IMR-90 (cell line): Measurements from ENCODE around the gene MED26. TPM values are rescaled to one million over a fixed set of nuclear protein-coding genes. Genes with fewer than 3 reads are reported as not detected.

Source experiments
- ATAC-seq: fragments of 200-7000 bp; cut with Tn5 transposase; 2 replicates; pipeline ENCODE4 v1.9.1; 2020; ENCODE audit warnings: low read depth, mild to moderate bottlenecking, moderate library complexity
- BruUV-seq: library from RNA; stranded (reverse); fragments of 400-500 nt; replicated peaks from 2 replicates; lab custom pipeline; 2021; lab: Mats Ljungman, UMichigan
- CTCF ChIA-PET: fragments of 300-600 bp; formaldehyde crosslinking; extraction: SDS; loops from one replicate; lab custom pipeline; 2021; ENCODE audit warnings: antibody characterized with exemption; lab: Yijun Ruan, JAX
- POLR2A ChIA-PET: fragments of 300-600 bp; sonication (Branson Sonifier 250); formaldehyde crosslinking; loops from one replicate; lab custom pipeline; 2022; ENCODE audit warnings: antibody characterized with exemption; ENCODE audit not compliant: unreplicated experiment; lab: Charles Lee
- DNase-seq: peaks from one replicate; pipeline ENCODE4 v3.0.0; 2013
- H2AFZ ChIP-seq: replicated peaks from 2 replicates; pipeline ENCODE3; 2013; ENCODE audit warnings: low read length, mild to moderate bottlenecking; ENCODE audit not compliant: poor library complexity
- H2AK5ac ChIP-seq: 2 replicates; pipeline ENCODE4 v1.6.1; 2013; ENCODE audit warnings: low read depth, low read length, inconsistent platforms
- H2AK9ac ChIP-seq: replicated peaks from 2 replicates; pipeline ENCODE3; 2013; ENCODE audit warnings: mild to moderate bottlenecking, low read depth, low read length, moderate library complexity; ENCODE audit not compliant: poor library complexity
- H2BK120ac ChIP-seq: 2 replicates; pipeline ENCODE4 v1.6.1; 2013; ENCODE audit warnings: low read depth, low read length, inconsistent platforms
- H2BK15ac ChIP-seq: 3 replicates; pipeline ENCODE4 v1.6.1; 2013; ENCODE audit warnings: low read depth, low read length, inconsistent platforms
- H2BK20ac ChIP-seq: 2 replicates; pipeline ENCODE4 v1.6.1; 2013; ENCODE audit warnings: low read depth, mild to moderate bottlenecking, inconsistent platforms, low read length, moderate library complexity
- H2BK5ac ChIP-seq: 2 replicates; pipeline ENCODE4 v1.6.1; 2013; ENCODE audit warnings: mild to moderate bottlenecking, low read depth, low read length, inconsistent platforms; ENCODE audit not compliant: poor library complexity, severe bottlenecking
- H3K14ac ChIP-seq: replicated peaks from 2 replicates; pipeline ENCODE4 v1.6.1; 2013; ENCODE audit warnings: low read depth, low read length, inconsistent platforms
- H3K18ac ChIP-seq: 2 replicates; pipeline ENCODE4 v1.6.1; 2013; ENCODE audit warnings: low read depth, low read length, control low read depth
- H3K23ac ChIP-seq: 2 replicates; pipeline ENCODE4 v1.6.1; 2013; ENCODE audit warnings: low read depth, low read length, inconsistent platforms
- H3K27ac ChIP-seq: 2 replicates; pipeline ENCODE4 v1.5.1; 2013; ENCODE audit warnings: mild to moderate bottlenecking, control low read depth, low read length; ENCODE audit not compliant: insufficient read depth
- H3K27me3 ChIP-seq: 2 replicates; pipeline ENCODE4 v1.6.1; 2013; ENCODE audit warnings: low read length; ENCODE audit not compliant: control insufficient read depth, insufficient read depth
- H3K36me3 ChIP-seq: 2 replicates; pipeline ENCODE4 v1.6.1; 2013; ENCODE audit warnings: low read length, mixed read lengths; ENCODE audit not compliant: control insufficient read depth, insufficient read depth
- H3K4ac ChIP-seq: 2 replicates; pipeline ENCODE4 v1.6.1; 2013; ENCODE audit warnings: low read depth, low read length, inconsistent platforms
- H3K4me1 ChIP-seq: 2 replicates; pipeline ENCODE4 v1.6.1; 2013; ENCODE audit warnings: low read length, mixed read lengths; ENCODE audit not compliant: control insufficient read depth, insufficient read depth
- H3K4me2 ChIP-seq: 2 replicates; pipeline ENCODE4 v1.6.1; 2013; ENCODE audit warnings: low read depth, mild to moderate bottlenecking, control low read depth, low read length, moderate library complexity
- H3K4me3 ChIP-seq: 2 replicates; pipeline ENCODE4 v1.5.1; 2013; ENCODE audit warnings: low read depth, mild to moderate bottlenecking, control low read depth, low read length, moderate library complexity; ENCODE audit not compliant: insufficient read depth
- H3K56ac ChIP-seq: 2 replicates; pipeline ENCODE4 v1.6.1; 2013; ENCODE audit warnings: low read length, inconsistent platforms; ENCODE audit not compliant: insufficient read depth; ENCODE audit errors: extremely low read depth
- H3K79me1 ChIP-seq, 2 experiments: 2 replicates each; pipeline ENCODE4 v1.6.1; 2013; ENCODE audit warnings: low read length in 2 of 2, inconsistent platforms in 1 of 2, low read depth in 1 of 2
- H3K9ac ChIP-seq: 2 replicates; pipeline ENCODE4 v1.6.1; 2013; ENCODE audit warnings: low read depth, low read length, control low read depth
- H3K9me1 ChIP-seq: 2 replicates; pipeline ENCODE4 v1.6.1; 2013; ENCODE audit warnings: low read length, inconsistent platforms; ENCODE audit not compliant: insufficient read depth
- H3K9me3 ChIP-seq: 2 replicates; pipeline ENCODE4 v1.6.1; 2013; ENCODE audit warnings: low read length; ENCODE audit not compliant: control insufficient read depth, insufficient read depth
- H4K20me1 ChIP-seq: 2 replicates; pipeline ENCODE4 v1.6.1; 2013; ENCODE audit warnings: low read length, inconsistent platforms; ENCODE audit not compliant: insufficient read depth
- H4K5ac ChIP-seq: 2 replicates; pipeline ENCODE4 v1.6.1; 2013; ENCODE audit warnings: mild to moderate bottlenecking, low read depth, low read length, control low read depth
- H4K8ac ChIP-seq, 2 experiments: 2 replicates each; pipeline ENCODE4 v1.6.1; 2013; ENCODE audit warnings: low read depth in 2 of 2, low read length in 2 of 2, control low read depth in 1 of 2, inconsistent platforms in 1 of 2
- H4K91ac ChIP-seq: 2 replicates; pipeline ENCODE4 v1.6.1; 2013; ENCODE audit warnings: low read depth, low read length, inconsistent platforms; ENCODE audit not compliant: insufficient read depth
- MXI1 ChIP-seq: IDR thresholded peaks from 2 replicates; pipeline ENCODE4 v1.6.1; 2012; ENCODE audit warnings: low read depth, mild to moderate bottlenecking, low read length, moderate library complexity, borderline replicate concordance
- NFE2L2 ChIP-seq: fragments of 150-350 bp; IDR thresholded peaks from 2 replicates; pipeline ENCODE4 v1.6.1; 2016; ENCODE audit warnings: low read depth, mild to moderate bottlenecking, low read length
- RCOR1 ChIP-seq: IDR thresholded peaks from 2 replicates; pipeline ENCODE4 v1.6.1; 2012; ENCODE audit warnings: mild to moderate bottlenecking, low read length, improper control_type of control experiment; ENCODE audit not compliant: insufficient replicate concordance
- USF2 ChIP-seq: fragments of 150-350 bp; IDR thresholded peaks from 2 replicates; pipeline ENCODE4 v1.6.1; 2017; ENCODE audit warnings: mild to moderate bottlenecking, antibody characterized with exemption, low read length, low read depth
- WGBS, 2 experiments: methylation state at CpG; one replicate each; pipeline versions ENCODE4 v1.1.5 to v1.1.7; 2013; ENCODE audit warnings: missing lambda C conversion rate in 2 of 2; ENCODE audit not compliant: insufficient read length in 1 of 2; ENCODE audit errors: extremely low coverage in 2 of 2; 5-methylcytosine and 5-hydroxymethylcytosine counted together
- dilution Hi-C: fragments of 300-500 bp; cut with HindIII; formaldehyde crosslinking; loops from one replicate; pipeline ENCODE4 v1.14.3; 2018; ENCODE audit warnings: low sequenced_read_pairs; ENCODE audit not compliant: unreplicated experiment
- in situ Hi-C: fragments of 300-500 bp; cut with MboI; formaldehyde crosslinking; loops from 3 replicates; pipeline ENCODE4 v1.14.3; 2019; ENCODE audit warnings: low sequenced_read_pairs, inconsistent platforms, mixed read lengths
- intact Hi-C: fragments of 100-400 bp; cut with micrococcal nuclease; formaldehyde crosslinking; loops from 2 replicates; pipeline ENCODE4 v1.10.0; 2022
- polyA plus RNA-seq, 3 experiments: library from polyadenylated mRNA; depleted of rRNA; stranded (reverse); fragments of >200 nt; gene quantifications; 2 replicates each; pipeline ENCODE4 v1.2.3, GENCODE V29; 2012; ENCODE audit warnings: low replicate concordance in 1 of 3
- total RNA-seq: library from RNA; depleted of rRNA; stranded (reverse); fragments of >200 nt; gene quantifications from 2 replicates; pipeline ENCODE4 v1.2.3, GENCODE V29; 2012

The MED26 gene
- total and polyA plus RNA-seq, 2 of the 4 experiments (the other 2 are of a cell fraction): 2.0 to 4.0 TPM

GRCh38 chr19:16588824-16589577, 39.0 kb downstream of the MED26 start:
- in situ Hi-C loops: no loop called here
- ChIA-PET CTCF (no interaction called here), POLR2A (no interaction called here)
- H3K23ac ChIP-seq: no peak overlapping the region
- no peak overlapping the region for H3K56ac ChIP-seq
- H3K4me1 ChIP-seq: peaks cover 38% of the 10 kb centered on the region
- H3K36me3 ChIP-seq: no peaks in the 10 kb centered on the region
- WGBS, 2 experiments: 80% methylated on average over 1 of the region's 11 CpGs; no CpG with 5 or more reads in 1 of the 2 experiments
- H3K14ac ChIP-seq: no peak overlapping the region
- H3K4me2 ChIP-seq: no peak overlapping the region
- H2AFZ ChIP-seq: no peak overlapping the region
- peaks cover 99% of the 10 kb centered on the region for H4K20me1 ChIP-seq
- TF ChIP-seq RCOR1 (no peak), NFE2L2 (no peak), USF2 (no peak), MXI1 (no peak)
- H3K79me1 ChIP-seq: peaks cover 35 to 98% of the 10 kb centered on the region in 2 experiments; a peak in 3 of 4 replicates
- no peak overlapping the region for H2AK5ac ChIP-seq
- H4K5ac ChIP-seq: no peak overlapping the region
- no peak overlapping the region for H2BK15ac ChIP-seq
- no peak overlapping the region for H3K4me3 ChIP-seq
- peaks cover 59% of the 10 kb centered on the region for H3K9me1 ChIP-seq
- ATAC-seq (no peak), DNase-seq (no peak)
- no TSS peak for BruUV-seq
- no peak overlapping the region for H2BK120ac ChIP-seq
- no peak overlapping the region for H4K8ac ChIP-seq
- intact Hi-C loops: no loop called here
- H3K4ac ChIP-seq: no peak overlapping the region
- no peaks in the 10 kb centered on the region for H3K9me3 ChIP-seq
- dilution Hi-C loops: no loop called here
- no peak overlapping the region for H3K27ac ChIP-seq
- no peak overlapping the region for H2AK9ac ChIP-seq
- H3K27me3 ChIP-seq: no peaks in the 10 kb centered on the region
- no peak overlapping the region for H2BK20ac ChIP-seq
- no peak overlapping the region for H3K9ac ChIP-seq
- no peak overlapping the region for H3K18ac ChIP-seq
- no peak overlapping the region for H2BK5ac ChIP-seq
- no peak overlapping the region for H4K91ac ChIP-seq
